ENCODE results near the gene GRIA4.

- TF ChIP-seq GATA2 (IDR thresholded peaks at IDR 0.05; ENCODE audit: low read depth, low read length) (no peak), GATA3 (IDR thresholded peaks at IDR 0.05; ENCODE audit: low read depth, low read length) (no peak)
Measured at GRCh38 chr11:105840391-105840790, 230.5 kb downstream of the GRIA4 start.
